Measurements from ENCODE around the gene CD99L2. TPM values are rescaled to one million over a fixed set of nuclear protein-coding genes. Genes with fewer than 3 reads are reported as not detected.
A peak's percentile ranks its signal among the peaks of the same experiment; 100 is the strongest.

Gene CD99L2
- total RNA-seq, 2 donors from 2014 or later, result 22.1 to 28.7 TPM

GRCh38 chrX:150846130-150846529 lies 52.3 kb downstream of the CD99L2 start:
- TF ChIP-seq CTCF (IDR thresholded peaks at IDR 0.05) (no peak), POLR2A (IDR thresholded peaks at IDR 0.05) (no peak)
- no peak for ATAC-seq
- no peaks in the 10 kb centered on the region for H3K27me3 ChIP-seq
- no peak overlapping the region for H3K4me3 ChIP-seq
- H3K27ac ChIP-seq, result no peak overlapping the region
- no peaks in the 10 kb centered on the region for H3K36me3 ChIP-seq (replicated peaks in 1 of 2; ENCODE audit: insufficient read depth in 1 of 2, low read depth in 2 of 2)
- 94 to 97% methylated on average over 3 to 5 of the region's 5 CpGs for WGBS, 2 donors
- DNase-seq, result no peak
- peaks cover 23% of the 10 kb centered on the region for H3K4me1 ChIP-seq
- intact Hi-C loops (cut with DNase I), result no loop called here
- H3K9me3 ChIP-seq, result no peaks in the 10 kb centered on the region

GRCh38 chrX:150845091-150845490 lies 53.4 kb downstream of the CD99L2 start:
- Histone ChIP-seq H3K27ac (no peak overlapping the region), H3K4me3 (no peak overlapping the region), H3K36me3 (replicated peaks in 1 of 2; ENCODE audit: insufficient read depth in 1 of 2, low read depth in 2 of 2) (no peaks in the 10 kb centered on the region), H3K27me3 (no peaks in the 10 kb centered on the region), H3K9me3 (no peaks in the 10 kb centered on the region), H3K4me1 (peaks cover 23% of the 10 kb centered on the region)
- TF ChIP-seq POLR2A (IDR thresholded peaks at IDR 0.05), result no peak
- no peak for TF ChIP-seq CTCF (IDR thresholded peaks at IDR 0.05)
- no peak for DNase-seq
- 64 to 68% methylated on average over 3 of the region's 3 CpGs for WGBS, 2 donors
- intact Hi-C loops (cut with DNase I), result no loop called here
- no peak for ATAC-seq

GRCh38 chrX:150844016-150844415 lies 54.5 kb downstream of the CD99L2 start:
- H3K27me3 ChIP-seq, result no peaks in the 10 kb centered on the region
- no peaks in the 10 kb centered on the region for H3K36me3 ChIP-seq (replicated peaks in 1 of 2; ENCODE audit: insufficient read depth in 1 of 2, low read depth in 2 of 2)
- peaks cover 23% of the 10 kb centered on the region for H3K4me1 ChIP-seq
- no peak for DNase-seq
- no peak overlapping the region for H3K4me3 ChIP-seq
- no peak overlapping the region for H3K27ac ChIP-seq
- 80 to 82% methylated on average over 2 to 3 of the region's 3 CpGs for WGBS, 2 donors
- intact Hi-C loops (cut with DNase I), result no loop called here
- H3K9me3 ChIP-seq, result no peaks in the 10 kb centered on the region
- no peak for ATAC-seq
- no peak for TF ChIP-seq POLR2A (IDR thresholded peaks at IDR 0.05)
- TF ChIP-seq CTCF (IDR thresholded peaks at IDR 0.05), result no peak

GRCh38 chrX:150842198-150842685 lies 56.2 kb downstream of the CD99L2 start:
- TF ChIP-seq POLR2A (IDR thresholded peaks at IDR 0.05) (no peak), CTCF (IDR thresholded peaks at IDR 0.05) (no peak)

GRCh38 chrX:150841456-150842197 lies 56.8 kb downstream of the CD99L2 start:
- 34 to 57% methylated on average over 2 to 6 of the region's 6 CpGs for WGBS, 2 donors
- TF ChIP-seq CTCF (IDR thresholded peaks at IDR 0.05) (no peak), POLR2A (IDR thresholded peaks at IDR 0.05) (no peak)
- peak in 1 of 4 donors; percentile 5 for DNase-seq
- H3K36me3 ChIP-seq (replicated peaks in 1 of 2; ENCODE audit: insufficient read depth in 1 of 2, low read depth in 2 of 2), result no peaks in the 10 kb centered on the region
- no peaks in the 10 kb centered on the region for H3K9me3 ChIP-seq
- peaks cover 23% of the 10 kb centered on the region for H3K4me1 ChIP-seq
- intact Hi-C loops (cut with DNase I), result no loop called here
- no peak overlapping the region for H3K4me3 ChIP-seq
- ATAC-seq, result peak; percentile 62
- no peak overlapping the region for H3K27ac ChIP-seq
- H3K27me3 ChIP-seq, result no peaks in the 10 kb centered on the region

More at GRCh38 chrX:150842198-150842685, 56.2 kb downstream of the CD99L2 start:
- no peaks in the 10 kb centered on the region for H3K9me3 ChIP-seq
- no peak for ATAC-seq
- no peak for DNase-seq
- 50 to 54% methylated on average over 2 of the region's 2 CpGs for WGBS, 2 donors
- H3K27ac ChIP-seq, result no peak overlapping the region
- peaks cover 23% of the 10 kb centered on the region for H3K4me1 ChIP-seq
- H3K4me3 ChIP-seq, result no peak overlapping the region
- H3K36me3 ChIP-seq (replicated peaks in 1 of 2; ENCODE audit: insufficient read depth in 1 of 2, low read depth in 2 of 2), result no peaks in the 10 kb centered on the region
- intact Hi-C loops (cut with DNase I), result no loop called here
- no peaks in the 10 kb centered on the region for H3K27me3 ChIP-seq
